Natural killer cell (primary cell): ENCODE data around the gene TMEM202. TPM values are rescaled to one million over a fixed set of nuclear protein-coding genes. Genes with fewer than 3 reads are reported as not detected.
"Not testable (repeated sequence)": the region's sequence is repeated elsewhere in the genome, so short reads cannot be mapped to it uniquely, and the experiment has no call there.

Experiments used
- ATAC-seq, 3 donors: fragments of 150-1000 bp in 2 of 3; fragments of 200-7000 bp in 1 of 3; cut with Tn5 transposase; 1 replicate in 1 of 3; 2 replicates in 2 of 3; pipeline ENCODE4 v1.10.0; 2021; ENCODE audit warnings: mild to moderate bottlenecking in 2 of 3, moderate library complexity in 2 of 3
- DNase-seq, 2 donors: peaks; one replicate each; pipeline versions ENCODE4 v3.0.0 to v3.0.0-alpha.2; 2013 to 2021; ENCODE audit warnings: mixed read lengths in 1 of 2
- H3K27ac ChIP-seq: one replicate; pipeline ENCODE4 v1.5.1; 2013; ENCODE audit warnings: mild to moderate bottlenecking, low read length
- H3K27me3 ChIP-seq: one replicate; pipeline ENCODE4 v1.6.1; 2013; ENCODE audit warnings: low read length; ENCODE audit not compliant: control insufficient read depth, insufficient read depth
- H3K36me3 ChIP-seq: one replicate; pipeline ENCODE4 v1.6.1; 2013; ENCODE audit warnings: low read length; ENCODE audit not compliant: control insufficient read depth, insufficient read depth
- H3K4me1 ChIP-seq: one replicate; pipeline ENCODE4 v1.6.1; 2013; ENCODE audit warnings: low read length; ENCODE audit not compliant: control insufficient read depth, insufficient read depth
- H3K4me3 ChIP-seq: one replicate; pipeline ENCODE4 v1.5.1; 2013; ENCODE audit warnings: low read length
- H3K9me3 ChIP-seq: one replicate; pipeline ENCODE4 v1.6.1; 2013; ENCODE audit warnings: low read length; ENCODE audit not compliant: control insufficient read depth, insufficient read depth
- H3K27ac Mint-ChIP-seq, 2 donors: one replicate each; pipeline ENCODE4 v1.8.0; 2022; ENCODE audit warnings: mild to moderate bottlenecking in 2 of 2, mixed read lengths in 2 of 2, moderate library complexity in 1 of 2
- H3K27me3 Mint-ChIP-seq, 2 donors: one replicate each; pipeline ENCODE4 v1.8.0; 2022; ENCODE audit warnings: low read depth in 2 of 2, mixed read lengths in 2 of 2
- H3K36me3 Mint-ChIP-seq: one replicate; pipeline ENCODE4 v1.8.0; 2022; ENCODE audit warnings: mixed read lengths
- H3K4me1 Mint-ChIP-seq, 2 donors: one replicate each; pipeline ENCODE4 v1.8.0; 2022; ENCODE audit warnings: mixed read lengths in 2 of 2
- H3K4me3 Mint-ChIP-seq: one replicate; pipeline ENCODE4 v1.8.0; 2022; ENCODE audit warnings: mild to moderate bottlenecking, moderate library complexity, mixed read lengths
- H3K9me3 Mint-ChIP-seq, 2 donors: one replicate each; pipeline ENCODE4 v1.8.0; 2022; ENCODE audit warnings: mixed read lengths in 2 of 2
- CTCF ChIP-seq: fragments of 200-600 bp; IDR thresholded peaks from one replicate; pipeline ENCODE4 v1.8.0; 2022; ENCODE audit warnings: antibody characterized with exemption
- WGBS: methylation state at CpG from one replicate; pipeline ENCODE4 v1.1.7; 2013; ENCODE audit warnings: missing lambda C conversion rate; ENCODE audit not compliant: insufficient coverage; 5-methylcytosine and 5-hydroxymethylcytosine counted together
- intact Hi-C: fragments of 100-400 bp; cut with micrococcal nuclease; formaldehyde crosslinking; loops from one replicate; pipeline ENCODE4 v1.14.2; 2022
- total RNA-seq, 4 donors: library from RNA; stranded (reverse); fragments of 120-200 nt in 1 of 4; gene quantifications; one replicate each; pipeline versions ENCODE4 v1.2.3 to v1.2.4, GENCODE V29; 2013 to 2022

TMEM202 gene
- total RNA-seq, 3 donors from 2014 or later (not counting 1 experiment from before 2014, with no cell fraction given) = not detected

- intact Hi-C loops = no loop called here
- Mint-ChIP-seq H3K4me1 (peaks cover 13 to 18% of the 10 kb centered on the region in 2 donors), H3K4me3 (no peak overlapping the region), H3K27me3 (peaks cover 14% of the 10 kb centered on the region in 2 donors), H3K9me3 (no peaks in the 10 kb centered on the region), H3K36me3 (no peaks in the 10 kb centered on the region), H3K27ac (no peak overlapping the region)
- Histone ChIP-seq H3K36me3 (no peaks in the 10 kb centered on the region), H3K4me1 (peaks cover 4% of the 10 kb centered on the region), H3K9me3 (no peaks in the 10 kb centered on the region), H3K27me3 (no peaks in the 10 kb centered on the region), H3K4me3 (no peak overlapping the region), H3K27ac (no peak overlapping the region)
- no peak for TF ChIP-seq CTCF
- ATAC-seq = no peak
- 85% methylated on average over 3 of the region's 4 CpGs for WGBS
- no peak for DNase-seq
Observed at GRCh38 chr15:72380743-72381142, 17.4 kb upstream of the TMEM202 start.

GRCh38 chr15:72382146-72382545 lies 16.0 kb upstream of the TMEM202 start:
- Histone ChIP-seq H3K4me1 (no peaks in the 10 kb centered on the region), H3K9me3 (no peaks in the 10 kb centered on the region), H3K27ac (no peak overlapping the region), H3K36me3 (no peaks in the 10 kb centered on the region), H3K27me3 (no peaks in the 10 kb centered on the region), H3K4me3 (no peak overlapping the region)
- H3K4me3 Mint-ChIP-seq = no peak overlapping the region
- H3K36me3 Mint-ChIP-seq = no peaks in the 10 kb centered on the region
- WGBS = 79% methylated on average over 2 of the region's 2 CpGs
- H3K9me3 Mint-ChIP-seq = no peaks in the 10 kb centered on the region
- peaks cover 14% of the 10 kb centered on the region in 2 donors for H3K27me3 Mint-ChIP-seq
- no peak for TF ChIP-seq CTCF
- peaks cover 0 to 6% of the 10 kb centered on the region in 2 donors for H3K4me1 Mint-ChIP-seq
- no peak overlapping the region for H3K27ac Mint-ChIP-seq
- ATAC-seq (no peak), DNase-seq (peak in 1 of 2 donors; percentile 16)
- intact Hi-C loops = no loop called here

GRCh38 chr15:72387741-72388140 lies 10.4 kb upstream of the TMEM202 start:
- no peaks in the 10 kb centered on the region for H3K4me1 ChIP-seq
- no peak overlapping the region for H3K4me3 Mint-ChIP-seq
- intact Hi-C loops = no loop called here
- no peak for DNase-seq
- H3K9me3 ChIP-seq = no peaks in the 10 kb centered on the region
- no peak overlapping the region for H3K27ac ChIP-seq
- H3K36me3 Mint-ChIP-seq = no peaks in the 10 kb centered on the region
- no peak for TF ChIP-seq CTCF
- H3K4me1 Mint-ChIP-seq = no peaks in the 10 kb centered on the region
- H3K36me3 ChIP-seq = no peaks in the 10 kb centered on the region
- no peak for ATAC-seq
- H3K27me3 ChIP-seq = no peaks in the 10 kb centered on the region
- no peak overlapping the region for H3K27ac Mint-ChIP-seq
- H3K4me3 ChIP-seq = no peak overlapping the region
- H3K27me3 Mint-ChIP-seq = peaks cover 17 to 22% of the 10 kb centered on the region in 2 donors
- no peaks in the 10 kb centered on the region for H3K9me3 Mint-ChIP-seq

GRCh38 chr15:72389231-72389630 lies 8.9 kb upstream of the TMEM202 start:
- Mint-ChIP-seq H3K4me3 (no peak overlapping the region), H3K4me1 (no peaks in the 10 kb centered on the region), H3K27ac (no peak overlapping the region), H3K9me3 (no peaks in the 10 kb centered on the region), H3K27me3 (peaks cover 11 to 14% of the 10 kb centered on the region in 2 donors), H3K36me3 (no peaks in the 10 kb centered on the region)
- no peak overlapping the region for H3K27ac ChIP-seq
- H3K9me3 ChIP-seq = no peaks in the 10 kb centered on the region
- WGBS = 94% methylated on average over 3 of the region's 3 CpGs
- no peaks in the 10 kb centered on the region for H3K27me3 ChIP-seq
- no peak overlapping the region for H3K4me3 ChIP-seq
- no peak for TF ChIP-seq CTCF
- no peak for DNase-seq
- H3K4me1 ChIP-seq = no peaks in the 10 kb centered on the region
- H3K36me3 ChIP-seq = no peaks in the 10 kb centered on the region
- no peak for ATAC-seq
- intact Hi-C loops = no loop called here

- H3K36me3 Mint-ChIP-seq, H3K4me3 Mint-ChIP-seq, ATAC-seq, H3K9me3 ChIP-seq, H3K27me3 ChIP-seq, H3K4me3 ChIP-seq, H3K27ac Mint-ChIP-seq, DNase-seq, H3K4me1 Mint-ChIP-seq, H3K36me3 ChIP-seq, intact Hi-C loops, H3K9me3 Mint-ChIP-seq, H3K4me1 ChIP-seq, H3K27ac ChIP-seq: not testable (repeated sequence)
- H3K27me3 Mint-ChIP-seq = peaks cover 4 to 14% of the 10 kb centered on the region in 2 donors
- WGBS = 89% methylated on average over 9 of the region's 24 CpGs
Observed at GRCh38 chr15:72396331-72396730, 1.8 kb upstream of the TMEM202 start.
